Astrocyte (in vitro differentiated cells and primary cell): ENCODE results near the gene STAB1. TPM values are rescaled to one million over a fixed set of nuclear protein-coding genes. Genes with fewer than 3 reads are reported as not detected.

Experiments used
- DNase-seq: peaks from one replicate; pipeline ENCODE4 v3.0.0-alpha.2; 2010; ENCODE audit warnings: low read depth
- FAIRE-seq: peaks from 2 replicates; lab custom pipeline; 2011; peaks lifted over from hg19 to GRCh38; lab: Jason Lieb, UNC
- H2AFZ ChIP-seq: 2 replicates; pipeline ENCODE4 v1.6.0; 2012; ENCODE audit warnings: low read depth, low read length, inconsistent platforms
- H3K27ac ChIP-seq: 2 replicates; pipeline ENCODE4 v1.5.1; 2011; ENCODE audit warnings: low read depth, low read length, inconsistent platforms
- H3K27me3 ChIP-seq: 2 replicates; pipeline ENCODE4 v1.6.0; 2011; ENCODE audit warnings: low read length, inconsistent platforms; ENCODE audit not compliant: insufficient read depth
- H3K36me3 ChIP-seq: 2 replicates; pipeline ENCODE4 v1.5.1; 2011; ENCODE audit warnings: low read length, inconsistent platforms; ENCODE audit not compliant: insufficient read depth
- H3K4me1 ChIP-seq: 2 replicates; pipeline ENCODE4 v1.5.1; 2011; ENCODE audit warnings: low read length, inconsistent platforms; ENCODE audit not compliant: insufficient read depth
- H3K4me2 ChIP-seq: 2 replicates; pipeline ENCODE4 v1.6.0; 2012; ENCODE audit warnings: low read length, inconsistent platforms
- H3K4me3 ChIP-seq: 2 replicates; pipeline ENCODE4 v1.5.1; 2011; ENCODE audit warnings: low read depth, mild to moderate bottlenecking, low read length, inconsistent platforms; ENCODE audit not compliant: insufficient read depth
- H3K79me2 ChIP-seq: 2 replicates; pipeline ENCODE4 v1.6.0; 2012; ENCODE audit warnings: mild to moderate bottlenecking, low read length, inconsistent platforms; ENCODE audit not compliant: insufficient read depth
- H3K9ac ChIP-seq: 2 replicates; pipeline ENCODE4 v1.6.0; 2012; ENCODE audit warnings: mild to moderate bottlenecking, low read length, inconsistent platforms
- H3K9me3 ChIP-seq: 2 replicates; pipeline ENCODE4 v1.5.1; 2012; ENCODE audit warnings: low read depth, mild to moderate bottlenecking, low read length, inconsistent platforms; ENCODE audit not compliant: insufficient read depth
- H4K20me1 ChIP-seq: 2 replicates; pipeline ENCODE4 v1.6.0; 2012; ENCODE audit warnings: low read length, inconsistent platforms; ENCODE audit not compliant: insufficient read depth
- H3K27ac Mint-ChIP-seq: one replicate; pipeline ENCODE4 v1.8.0; 2021; ENCODE audit warnings: mild to moderate bottlenecking, mixed read lengths; ENCODE audit not compliant: unreplicated experiment
- H3K27me3 Mint-ChIP-seq: one replicate; pipeline ENCODE4 v1.8.0; 2021; ENCODE audit warnings: low read depth, mixed read lengths; ENCODE audit not compliant: unreplicated experiment
- H3K36me3 Mint-ChIP-seq: one replicate; pipeline ENCODE4 v1.8.0; 2021; ENCODE audit warnings: low read depth, mixed read lengths; ENCODE audit not compliant: unreplicated experiment
- H3K4me1 Mint-ChIP-seq: one replicate; pipeline ENCODE4 v1.8.0; 2021; ENCODE audit warnings: low read depth, mixed read lengths; ENCODE audit not compliant: unreplicated experiment
- H3K4me3 Mint-ChIP-seq: one replicate; pipeline ENCODE4 v1.8.0; 2021; ENCODE audit warnings: mild to moderate bottlenecking, moderate library complexity, mixed read lengths; ENCODE audit not compliant: unreplicated experiment
- H3K9me3 Mint-ChIP-seq: one replicate; pipeline ENCODE4 v1.8.0; 2021; ENCODE audit warnings: mild to moderate bottlenecking, mixed read lengths; ENCODE audit not compliant: unreplicated experiment
- CTCF ChIP-seq: IDR thresholded peaks from 2 replicates; pipeline ENCODE4 v1.5.1; 2011; ENCODE audit warnings: low read depth, mild to moderate bottlenecking, inconsistent platforms, low read length, moderate library complexity; ENCODE audit not compliant: insufficient read depth
- EZH2 ChIP-seq: IDR thresholded peaks from 2 replicates; pipeline ENCODE4 v1.6.1; 2012; ENCODE audit warnings: mild to moderate bottlenecking, low read length, inconsistent platforms; ENCODE audit not compliant: insufficient read depth
- total RNA-seq: library from RNA; stranded (reverse); gene quantifications from 2 replicates; pipeline ENCODE4 v1.2.1, GENCODE V29; 2021

STAB1 gene
- total RNA-seq, 1 donor from 2014 or later: 0.39 TPM

GRCh38 chr3:52534281-52535183 is 39.4 kb downstream of the STAB1 start:
- Mint-ChIP-seq H3K4me1 (peaks cover 26% of the 10 kb centered on the region), H3K36me3 (peaks cover 11% of the 10 kb centered on the region), H3K27ac (peak overlapping the region; percentile 92), H3K27me3 (no peaks in the 10 kb centered on the region), H3K4me3 (peak overlapping the region; percentile 84), H3K9me3 (no peaks in the 10 kb centered on the region)
- H3K4me1 ChIP-seq: peaks cover 67% of the 10 kb centered on the region
- no peaks in the 10 kb centered on the region for H3K9me3 ChIP-seq
- TF ChIP-seq CTCF (no peak), EZH2 (no peak)
- no peak for DNase-seq
- peak overlapping the region; percentile 19 for H3K27ac ChIP-seq
- no peaks in the 10 kb centered on the region for H3K36me3 ChIP-seq
- peaks cover 77% of the 10 kb centered on the region for H3K79me2 ChIP-seq
- peak overlapping the region; percentile 44 for H2AFZ ChIP-seq
- H3K4me3 ChIP-seq: peak overlapping the region; percentile 61
- no peaks in the 10 kb centered on the region for H3K27me3 ChIP-seq
- peak overlapping the region; percentile 79 for H3K9ac ChIP-seq
- peaks cover 54% of the 10 kb centered on the region for H4K20me1 ChIP-seq
- H3K4me2 ChIP-seq: peak overlapping the region; percentile 87
- no peak for FAIRE-seq

- DNase-seq: no peak
- Mint-ChIP-seq H3K4me1 (peaks cover 23% of the 10 kb centered on the region), H3K27me3 (no peaks in the 10 kb centered on the region), H3K4me3 (peak overlapping the region; percentile 84), H3K36me3 (peaks cover 11% of the 10 kb centered on the region), H3K9me3 (no peaks in the 10 kb centered on the region), H3K27ac (peak overlapping the region; percentile 68)
- H3K4me2 ChIP-seq: peak overlapping the region; percentile 87
- H4K20me1 ChIP-seq: peaks cover 52% of the 10 kb centered on the region
- H2AFZ ChIP-seq: no peak overlapping the region
- peak overlapping the region; percentile 11 for H3K4me3 ChIP-seq
- H3K9ac ChIP-seq: no peak overlapping the region
- H3K79me2 ChIP-seq: peaks cover 76% of the 10 kb centered on the region
- H3K27me3 ChIP-seq: no peaks in the 10 kb centered on the region
- no peaks in the 10 kb centered on the region for H3K9me3 ChIP-seq
- FAIRE-seq: no peak
- no peak overlapping the region for H3K27ac ChIP-seq
- no peak for TF ChIP-seq EZH2
- TF ChIP-seq CTCF: no peak
- H3K4me1 ChIP-seq: peaks cover 59% of the 10 kb centered on the region
- peaks cover under 1% of the 10 kb centered on the region for H3K36me3 ChIP-seq
These were observed 40.4 kb downstream of the STAB1 start for GRCh38 chr3:52535411-52536111.
